Endodermal cell (in vitro differentiated cells): ENCODE measurements around the gene PNCK. TPM values are rescaled to one million over a fixed set of nuclear protein-coding genes. Genes with fewer than 3 reads are reported as not detected.
A peak's percentile ranks its signal among the peaks of the same experiment; 100 is the strongest.

Experiments used
- DNase-seq: peaks from one replicate; pipeline ENCODE4 v3.0.0-alpha.2; 2017
- H3K27ac ChIP-seq: 2 replicates; pipeline ENCODE4 v1.5.1; 2013; ENCODE audit warnings: mild to moderate bottlenecking, low read depth, low read length, moderate library complexity
- H3K27me3 ChIP-seq: 2 replicates; pipeline ENCODE4 v1.6.1; 2013; ENCODE audit warnings: mild to moderate bottlenecking, low read length, moderate library complexity; ENCODE audit not compliant: insufficient read depth, control insufficient read depth, poor library complexity, severe bottlenecking
- H3K36me3 ChIP-seq: 2 replicates; pipeline ENCODE4 v1.7.0; 2013; ENCODE audit warnings: mild to moderate bottlenecking, low read length, moderate library complexity; ENCODE audit not compliant: control insufficient read depth, insufficient read depth
- H3K4me1 ChIP-seq: one replicate; pipeline ENCODE4 v1.7.0; 2013; ENCODE audit warnings: low read length; ENCODE audit not compliant: control insufficient read depth, insufficient read depth
- H3K4me3 ChIP-seq: 2 replicates; pipeline ENCODE4 v1.5.1; 2013; ENCODE audit warnings: mild to moderate bottlenecking, low read length, moderate library complexity
- H3K9ac ChIP-seq: 2 replicates; pipeline ENCODE4 v1.6.1; 2013; ENCODE audit warnings: mild to moderate bottlenecking, low read length, moderate library complexity; ENCODE audit not compliant: poor library complexity, severe bottlenecking; ENCODE audit errors: extremely low read depth
- H3K9me3 ChIP-seq: 2 replicates; pipeline ENCODE4 v1.6.1; 2013; ENCODE audit warnings: mild to moderate bottlenecking, low read length, moderate library complexity; ENCODE audit not compliant: control insufficient read depth
- H3K27ac Mint-ChIP-seq: 2 replicates; pipeline ENCODE4 v1.8.0; 2020; ENCODE audit warnings: mixed read lengths
- H3K27me3 Mint-ChIP-seq: 2 replicates; pipeline ENCODE4 v1.8.0; 2021; ENCODE audit warnings: mild to moderate bottlenecking, mixed read lengths; ENCODE audit not compliant: insufficient read depth
- H3K36me3 Mint-ChIP-seq: 2 replicates; pipeline ENCODE4 v1.8.0; 2020; ENCODE audit warnings: low read depth, mixed read lengths
- H3K4me1 Mint-ChIP-seq: 2 replicates; pipeline ENCODE4 v1.8.0; 2020; ENCODE audit warnings: mixed read lengths
- H3K4me3 Mint-ChIP-seq: 2 replicates; pipeline ENCODE4 v1.8.0; 2020; ENCODE audit warnings: mild to moderate bottlenecking, moderate library complexity, mixed read lengths
- H3K9me3 Mint-ChIP-seq: 2 replicates; pipeline ENCODE4 v1.8.0; 2020; ENCODE audit warnings: mild to moderate bottlenecking, mixed read lengths
- WGBS, 2 experiments: methylation state at CpG; one replicate each; pipeline versions ENCODE4 v1.1.5 to v1.1.7; 2013; ENCODE audit warnings: missing lambda C conversion rate in 2 of 2, mixed read lengths in 1 of 2; ENCODE audit not compliant: insufficient coverage in 1 of 2, insufficient read length in 1 of 2; 5-methylcytosine and 5-hydroxymethylcytosine counted together
- total RNA-seq, 2 donors: library from RNA; stranded (reverse); fragmentation: NEBNext Ultra II Directional in 1 of 2; extraction: Animal tissue kit (Norgen Biotek cat#: 25700) in 1 of 2; gene quantifications; 2 replicates in 1 of 2; 3 replicates in 1 of 2; pipeline ENCODE4 v1.2.1, GENCODE V29; 2021
- TF ChIP-seq, protein P1 (sequence below): fragments of 200-600 bp; sonication (generic); conservative IDR thresholded peaks from 2 replicates; pipeline ENCODE4 v1.5.0; 2021; ENCODE audit warnings: antibody characterized with exemption, mild to moderate bottlenecking

PNCK gene
- total RNA-seq, 2 donors from 2014 or later, result 2.8 to 12.9 TPM

- Mint-ChIP-seq H3K27me3 (peaks cover 44% of the 10 kb centered on the region), H3K27ac (no peak overlapping the region), H3K9me3 (peaks cover 63% of the 10 kb centered on the region), H3K4me3 (no peak overlapping the region), H3K36me3 (no peaks in the 10 kb centered on the region), H3K4me1 (no peaks in the 10 kb centered on the region)
- WGBS, 2 experiments, result 0 to 77% methylated on average over 2 to 24 of the region's 26 CpGs
- Histone ChIP-seq H3K27me3 (peaks cover 50% of the 10 kb centered on the region), H3K9ac (no peak overlapping the region), H3K27ac (no peak overlapping the region), H3K36me3 (no peaks in the 10 kb centered on the region), H3K4me1 (no peaks in the 10 kb centered on the region), H3K4me3 (no peak overlapping the region), H3K9me3 (no peaks in the 10 kb centered on the region)
- TF ChIP-seq, protein P1, sequence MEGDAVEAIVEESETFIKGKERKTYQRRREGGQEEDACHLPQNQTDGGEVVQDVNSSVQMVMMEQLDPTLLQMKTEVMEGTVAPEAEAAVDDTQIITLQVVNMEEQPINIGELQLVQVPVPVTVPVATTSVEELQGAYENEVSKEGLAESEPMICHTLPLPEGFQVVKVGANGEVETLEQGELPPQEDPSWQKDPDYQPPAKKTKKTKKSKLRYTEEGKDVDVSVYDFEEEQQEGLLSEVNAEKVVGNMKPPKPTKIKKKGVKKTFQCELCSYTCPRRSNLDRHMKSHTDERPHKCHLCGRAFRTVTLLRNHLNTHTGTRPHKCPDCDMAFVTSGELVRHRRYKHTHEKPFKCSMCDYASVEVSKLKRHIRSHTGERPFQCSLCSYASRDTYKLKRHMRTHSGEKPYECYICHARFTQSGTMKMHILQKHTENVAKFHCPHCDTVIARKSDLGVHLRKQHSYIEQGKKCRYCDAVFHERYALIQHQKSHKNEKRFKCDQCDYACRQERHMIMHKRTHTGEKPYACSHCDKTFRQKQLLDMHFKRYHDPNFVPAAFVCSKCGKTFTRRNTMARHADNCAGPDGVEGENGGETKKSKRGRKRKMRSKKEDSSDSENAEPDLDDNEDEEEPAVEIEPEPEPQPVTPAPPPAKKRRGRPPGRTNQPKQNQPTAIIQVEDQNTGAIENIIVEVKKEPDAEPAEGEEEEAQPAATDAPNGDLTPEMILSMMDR, result peak; percentile 74
- DNase-seq, result peak; percentile 86
Measured at GRCh38 chrX:153649178-153649914, 24.3 kb downstream of the PNCK start.

- Histone ChIP-seq H3K9ac (no peak overlapping the region), H3K36me3 (no peaks in the 10 kb centered on the region), H3K27me3 (peaks cover 54% of the 10 kb centered on the region), H3K27ac (no peak overlapping the region), H3K9me3 (no peaks in the 10 kb centered on the region), H3K4me3 (no peak overlapping the region), H3K4me1 (no peaks in the 10 kb centered on the region)
- H3K4me1 Mint-ChIP-seq, result no peaks in the 10 kb centered on the region
- peak; percentile 29 for DNase-seq
- TF ChIP-seq, protein P1, result no peak
- H3K27me3 Mint-ChIP-seq, result peaks cover 49% of the 10 kb centered on the region
- H3K27ac Mint-ChIP-seq, result no peak overlapping the region
- H3K9me3 Mint-ChIP-seq, result peaks cover 57% of the 10 kb centered on the region
- H3K36me3 Mint-ChIP-seq, result no peaks in the 10 kb centered on the region
- WGBS, 2 experiments, result 77% methylated on average over 16 of the region's 17 CpGs; no CpG with 5 or more reads in 1 of the 2 experiments
- no peak overlapping the region for H3K4me3 Mint-ChIP-seq
Measured at GRCh38 chrX:153648358-153649177, 25.0 kb downstream of the PNCK start.

GRCh38 chrX:153647461-153648357, 25.9 kb downstream of the PNCK start:
- Mint-ChIP-seq H3K4me3 (no peak overlapping the region), H3K36me3 (no peaks in the 10 kb centered on the region), H3K4me1 (no peaks in the 10 kb centered on the region), H3K9me3 (peaks cover 56% of the 10 kb centered on the region), H3K27ac (no peak overlapping the region), H3K27me3 (peaks cover 56% of the 10 kb centered on the region)
- no peak overlapping the region for H3K9ac ChIP-seq
- no peaks in the 10 kb centered on the region for H3K36me3 ChIP-seq
- TF ChIP-seq, protein P1, result no peak
- H3K4me3 ChIP-seq, result no peak overlapping the region
- peaks cover 62% of the 10 kb centered on the region for H3K27me3 ChIP-seq
- no peaks in the 10 kb centered on the region for H3K9me3 ChIP-seq
- DNase-seq, result peak; percentile 47
- H3K4me1 ChIP-seq, result no peaks in the 10 kb centered on the region
- WGBS, 2 experiments, result 15 to 18% methylated on average over 4 to 84 of the region's 85 CpGs
- H3K27ac ChIP-seq, result no peak overlapping the region
